Kidney (tissue), 14 donors: ENCODE results near the gene KRTAP4-16. TPM values are rescaled to one million over a fixed set of nuclear protein-coding genes. Genes with fewer than 3 reads are reported as not detected.
A peak's percentile ranks its signal among the peaks of the same experiment; 100 is the strongest.
"Not testable (repeated sequence)": the region's sequence is repeated elsewhere in the genome, so short reads cannot be mapped to it uniquely, and the experiment has no call there.

Source experiments
- DNase-seq, 5 donors: peaks; one replicate each; pipeline ENCODE4 v3.0.0-alpha.2; 2013 to 2020
- FAIRE-seq: peaks from 2 replicates; lab custom pipeline; 2012; peaks lifted over from hg19 to GRCh38; lab: Jason Lieb, UNC
- H3K27ac ChIP-seq, 2 donors: one replicate each; pipeline ENCODE4 v1.7.0; 2013; ENCODE audit warnings: low read depth in 2 of 2, low read length in 2 of 2, inconsistent platforms in 1 of 2
- H3K27me3 ChIP-seq: one replicate; pipeline ENCODE4 v1.7.1; 2013; ENCODE audit warnings: low read length, inconsistent platforms; ENCODE audit not compliant: control insufficient read depth, insufficient read depth
- H3K36me3 ChIP-seq, 3 donors: one replicate each; pipeline versions ENCODE4 v1.7.0 to v1.7.1; 2013; ENCODE audit warnings: low read length in 3 of 3, control low read depth in 1 of 3, inconsistent platforms in 1 of 3; ENCODE audit not compliant: insufficient read depth in 3 of 3, control insufficient read depth in 2 of 3
- H3K4me1 ChIP-seq, 3 donors: one replicate each; pipeline versions ENCODE4 v1.7.0 to v1.7.1; 2013; ENCODE audit warnings: low read length in 3 of 3, inconsistent platforms in 1 of 3, low read depth in 1 of 3; ENCODE audit not compliant: control insufficient read depth in 2 of 3, insufficient read depth in 2 of 3
- H3K4me3 ChIP-seq, 3 donors: one replicate each; pipeline versions ENCODE4 v1.7.0 to v1.8.1; 2013; ENCODE audit warnings: low read length in 3 of 3, control low read depth in 1 of 3, inconsistent platforms in 1 of 3
- H3K9ac ChIP-seq, 3 donors: one replicate each; pipeline versions ENCODE4 v1.7.0 to v1.7.1; 2013; ENCODE audit warnings: low read length in 3 of 3, control low read depth in 1 of 3, inconsistent platforms in 1 of 3
- H3K9me3 ChIP-seq, 3 donors: one replicate each; pipeline versions ENCODE4 v1.7.0 to v1.7.1; 2013; ENCODE audit warnings: low read length in 3 of 3, control low read depth in 1 of 3, inconsistent platforms in 1 of 3; ENCODE audit not compliant: control insufficient read depth in 2 of 3, insufficient read depth in 1 of 3
- CTCF ChIP-seq: IDR thresholded peaks from 3 replicates; pipeline ENCODE4 v1.5.1; 2012; ENCODE audit warnings: mild to moderate bottlenecking, moderate library complexity, borderline replicate concordance; ENCODE audit not compliant: insufficient read depth; ENCODE audit errors: extremely low read depth
- intact Hi-C: fragments of 100-400 bp; cut with DNase I; formaldehyde crosslinking; loops from one replicate; pipeline ENCODE4 v1.11.1; 2022
- polyA plus RNA-seq: library from polyadenylated mRNA; stranded (reverse); fragments of 350-450 nt; fragmentation: Illumina TruSeq; extraction: RNeasy Lipid Tissue Mini Kit (QIAGEN cat#74804); gene quantifications from one replicate; pipeline ENCODE4 v1.2.3, GENCODE V29; 2014; ENCODE audit warnings: low read depth, low replicate concordance; ENCODE audit not compliant: insufficient read depth
- total RNA-seq: library from RNA; stranded (reverse); fragmentation: NEBNext Ultra II Directional; extraction: Animal tissue kit (Norgen Biotek cat#: 25700); gene quantifications from one replicate; pipeline ENCODE4 v1.2.1, GENCODE V29; 2021
- donor health status: control.
- donor health status: control.
- donor health status: control.
- donor health status: control.
- donor health status: control.
- donor health status: DM: yes; HTN: yes; CAD: no.
- donor health status: Normal renal cell carcinoma (clear cell type).

Gene KRTAP4-16
- total and polyA plus RNA-seq, 2 donors from 2014 or later, result not detected

DNA sequence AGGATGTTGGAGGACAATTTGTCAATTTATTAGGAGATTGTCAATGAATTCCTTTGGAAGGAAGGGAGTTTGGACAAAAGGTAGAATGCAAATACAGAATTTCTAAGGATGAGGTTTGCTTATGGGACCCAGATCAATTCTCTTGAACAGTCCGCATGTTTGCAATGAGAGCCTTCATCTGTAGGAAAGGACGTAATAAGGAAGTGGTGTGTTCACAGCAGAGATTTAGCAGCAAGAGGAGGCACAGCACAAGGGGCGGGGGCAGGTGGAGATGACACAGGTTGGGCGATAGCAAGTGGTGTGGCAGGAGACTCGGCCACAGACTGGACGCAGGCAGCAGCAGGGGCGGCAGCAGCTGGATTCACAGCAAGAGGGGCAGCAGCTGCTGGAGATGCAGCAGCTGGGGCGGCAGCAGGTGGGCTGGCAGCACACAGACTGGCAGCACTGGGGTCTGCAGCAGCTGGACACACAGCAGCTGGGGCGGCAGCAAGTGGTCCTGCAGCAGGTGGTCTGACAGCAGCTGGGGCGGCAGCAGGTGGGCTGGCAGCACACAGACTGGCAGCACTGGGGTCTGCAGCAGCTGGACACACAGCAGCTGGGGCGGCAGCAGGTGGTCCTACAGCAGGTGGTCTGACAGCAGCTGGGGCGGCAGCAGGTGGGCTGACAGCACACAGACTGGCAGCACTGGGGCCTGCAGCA lies 21.4 kb upstream of the KRTAP4-16 start:
- intact Hi-C loops, H3K4me3 ChIP-seq, H3K27me3 ChIP-seq, DNase-seq, H3K9me3 ChIP-seq, FAIRE-seq, H3K27ac ChIP-seq, H3K36me3 ChIP-seq, H3K4me1 ChIP-seq, H3K9ac ChIP-seq: not testable (repeated sequence)

- no peak overlapping the region for H3K9ac ChIP-seq
- H3K27ac ChIP-seq, result no peak overlapping the region
- intact Hi-C loops, result no loop called here
- H3K4me3 ChIP-seq, result no peak overlapping the region
- no peaks in the 10 kb centered on the region for H3K9me3 ChIP-seq
- DNase-seq, result no peak
- no peak for TF ChIP-seq CTCF
- H3K27me3 ChIP-seq, result no peaks in the 10 kb centered on the region
- no peak for FAIRE-seq
- H3K4me1 ChIP-seq, result no peaks in the 10 kb centered on the region
- no peaks in the 10 kb centered on the region for H3K36me3 ChIP-seq
Observed at GRCh38 chr17:41121742-41122141, 19.7 kb upstream of the KRTAP4-16 start.

DNA sequence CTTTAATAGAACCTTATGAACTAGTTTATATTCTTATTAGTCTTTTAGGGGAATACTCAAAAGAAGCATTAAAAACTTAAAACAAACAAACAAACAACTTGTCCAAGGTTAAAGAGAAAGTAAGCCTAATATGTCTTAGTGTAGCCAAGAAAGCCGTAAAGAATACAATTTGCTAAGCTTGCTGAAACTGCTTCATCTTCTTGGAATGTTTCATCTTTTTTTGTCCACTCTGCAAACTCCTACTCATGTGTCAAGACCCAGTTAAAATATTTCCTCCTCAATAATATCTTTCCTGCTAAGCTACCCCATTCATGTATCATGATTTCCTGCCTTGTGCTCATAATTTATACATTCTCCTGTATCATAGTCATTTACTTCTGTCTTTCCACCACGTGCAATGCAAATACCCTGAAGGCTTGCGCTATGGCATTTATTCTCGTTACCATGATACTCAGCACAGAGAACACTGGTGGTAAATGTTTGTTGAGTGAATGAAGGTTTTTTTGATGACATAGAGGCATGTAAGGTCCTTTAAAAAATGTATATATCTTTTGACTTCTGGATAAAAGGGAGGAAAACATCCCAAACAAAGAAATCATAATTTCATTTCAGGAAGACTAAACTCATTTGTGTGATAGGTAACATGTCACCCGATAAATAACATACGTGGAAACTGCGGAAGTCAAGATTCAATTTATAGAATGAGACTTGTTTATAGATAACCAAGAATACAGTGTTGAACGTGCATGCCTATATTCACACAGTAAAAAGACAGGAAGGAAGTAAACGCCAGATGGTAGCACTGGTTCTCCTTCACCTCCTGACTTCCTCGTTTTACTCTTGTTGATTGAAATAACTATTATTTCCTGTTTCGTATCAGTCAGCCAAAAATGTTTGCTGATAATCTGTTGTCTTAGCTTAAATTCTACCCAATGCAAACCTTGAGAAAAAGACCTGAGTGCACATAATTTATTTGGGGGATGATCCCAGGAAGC lies 18.0 kb upstream of the KRTAP4-16 start:
- H3K4me1 ChIP-seq, H3K27me3 ChIP-seq, H3K4me3 ChIP-seq, H3K9ac ChIP-seq, intact Hi-C loops, H3K27ac ChIP-seq, H3K36me3 ChIP-seq, H3K9me3 ChIP-seq, FAIRE-seq, DNase-seq: not testable (repeated sequence)

DNA sequence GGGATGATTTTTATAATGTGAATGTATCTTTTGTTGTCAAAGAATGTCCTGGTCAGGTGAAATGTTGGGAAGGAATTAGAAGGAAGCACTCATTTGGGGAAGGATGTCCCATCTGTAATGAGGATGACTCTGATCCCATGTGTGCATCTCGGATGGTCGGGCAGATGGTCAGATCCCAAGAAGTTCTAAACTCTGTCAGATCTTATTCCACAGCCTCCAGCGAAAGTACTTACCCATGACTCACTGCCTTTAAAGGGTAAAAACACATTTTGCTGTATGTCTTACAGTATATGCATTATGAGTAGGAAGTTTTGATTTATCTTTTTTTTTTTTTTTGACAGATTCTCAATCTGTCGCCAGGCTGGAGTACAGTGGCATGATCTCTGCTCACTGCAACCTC lies 16.7 kb upstream of the KRTAP4-16 start:
- intact Hi-C loops, result no loop called here
- Histone ChIP-seq H3K27me3 (no peaks in the 10 kb centered on the region), H3K9ac (no peak overlapping the region), H3K27ac (no peak overlapping the region), H3K36me3 (no peaks in the 10 kb centered on the region), H3K4me3 (no peak overlapping the region), H3K9me3 (no peaks in the 10 kb centered on the region), H3K4me1 (no peaks in the 10 kb centered on the region)
- DNase-seq, result no peak
- no peak for TF ChIP-seq CTCF
- no peak for FAIRE-seq

DNA sequence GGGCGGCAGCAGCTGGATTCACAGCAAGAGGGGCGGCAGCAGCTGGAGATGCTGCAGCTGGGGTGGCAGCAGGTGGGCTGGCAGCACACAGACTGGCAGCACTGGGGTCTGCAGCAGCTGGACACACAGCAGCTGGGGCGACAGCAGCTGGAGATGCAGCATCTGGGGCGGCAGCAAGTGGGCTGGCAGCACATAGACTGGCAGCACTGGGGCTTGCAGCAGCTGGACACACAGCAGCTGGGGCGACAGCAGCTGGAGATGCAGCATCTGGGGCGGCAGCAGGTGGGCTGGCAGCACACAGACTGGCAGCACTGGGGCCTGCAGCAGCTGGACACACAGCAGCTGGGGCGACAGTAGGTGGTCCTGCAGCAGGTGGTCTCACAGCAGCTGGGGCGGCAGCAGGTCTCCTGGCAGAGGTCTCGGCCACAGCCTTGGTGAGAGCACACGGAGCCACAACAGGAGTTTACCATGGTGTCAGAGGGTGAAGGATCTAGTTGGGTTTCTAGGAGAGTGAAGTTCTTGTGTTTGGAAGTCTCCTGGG lies 15.9 kb upstream of the KRTAP4-16 start, which contains the start of gene KRTAP4-11:
Gene KRTAP4-11, minus strand, starts transcription at position 528 of the 541 bp plus-strand sequence. Its CDS starts 58 bp downstream, at position 470.
- H3K4me3 ChIP-seq, FAIRE-seq, H3K4me1 ChIP-seq, H3K27ac ChIP-seq, intact Hi-C loops, H3K27me3 ChIP-seq, H3K9me3 ChIP-seq, H3K36me3 ChIP-seq, H3K9ac ChIP-seq: not testable (repeated sequence)
- peak in 1 of 5 donors; percentile 24 for DNase-seq
